HEK293 (cell line): ENCODE measurements around the gene STAB2.

Experiments used
- CTCF ChIP-seq: fragments of 450-650 bp; formaldehyde crosslinking; IDR thresholded peaks from 2 replicates; pipeline ENCODE4 v1.5.1; 2016; ENCODE audit warnings: missing biosample characterization, missing genetic modification characterization
- KLF8 ChIP-seq: fragments of 450-650 bp; formaldehyde crosslinking; IDR thresholded peaks from 2 replicates; pipeline ENCODE4 v1.5.1; 2016; ENCODE audit warnings: missing biosample characterization, missing genetic modification characterization
- MYNN ChIP-seq: fragments of 450-650 bp; formaldehyde crosslinking; IDR thresholded peaks from 2 replicates; pipeline ENCODE4 v1.5.1; 2016; ENCODE audit warnings: missing biosample characterization, missing genetic modification characterization, borderline replicate concordance
- ZBTB26 ChIP-seq: fragments of 450-650 bp; formaldehyde crosslinking; optimal IDR thresholded peaks from 2 replicates; pipeline ENCODE3; 2016; ENCODE audit warnings: missing biosample characterization, mild to moderate bottlenecking, missing genetic modification characterization
- ZNF114 ChIP-seq: fragments of 450-650 bp; formaldehyde crosslinking; IDR thresholded peaks from 2 replicates; pipeline ENCODE4 v1.5.0; 2017; ENCODE audit warnings: missing biosample characterization, missing genetic modification characterization
- ZNF24 ChIP-seq: fragments of 450-650 bp; formaldehyde crosslinking; IDR thresholded peaks from 2 replicates; pipeline ENCODE4 v1.5.1; 2016; ENCODE audit warnings: missing biosample characterization, missing genetic modification characterization
- TF ChIP-seq, protein P1 (sequence below): fragments of 450-650 bp; formaldehyde crosslinking; IDR thresholded peaks from 2 replicates; pipeline ENCODE4 v1.5.1; 2017; ENCODE audit warnings: missing biosample characterization, mild to moderate bottlenecking, missing genetic modification characterization, moderate library complexity

DNA sequence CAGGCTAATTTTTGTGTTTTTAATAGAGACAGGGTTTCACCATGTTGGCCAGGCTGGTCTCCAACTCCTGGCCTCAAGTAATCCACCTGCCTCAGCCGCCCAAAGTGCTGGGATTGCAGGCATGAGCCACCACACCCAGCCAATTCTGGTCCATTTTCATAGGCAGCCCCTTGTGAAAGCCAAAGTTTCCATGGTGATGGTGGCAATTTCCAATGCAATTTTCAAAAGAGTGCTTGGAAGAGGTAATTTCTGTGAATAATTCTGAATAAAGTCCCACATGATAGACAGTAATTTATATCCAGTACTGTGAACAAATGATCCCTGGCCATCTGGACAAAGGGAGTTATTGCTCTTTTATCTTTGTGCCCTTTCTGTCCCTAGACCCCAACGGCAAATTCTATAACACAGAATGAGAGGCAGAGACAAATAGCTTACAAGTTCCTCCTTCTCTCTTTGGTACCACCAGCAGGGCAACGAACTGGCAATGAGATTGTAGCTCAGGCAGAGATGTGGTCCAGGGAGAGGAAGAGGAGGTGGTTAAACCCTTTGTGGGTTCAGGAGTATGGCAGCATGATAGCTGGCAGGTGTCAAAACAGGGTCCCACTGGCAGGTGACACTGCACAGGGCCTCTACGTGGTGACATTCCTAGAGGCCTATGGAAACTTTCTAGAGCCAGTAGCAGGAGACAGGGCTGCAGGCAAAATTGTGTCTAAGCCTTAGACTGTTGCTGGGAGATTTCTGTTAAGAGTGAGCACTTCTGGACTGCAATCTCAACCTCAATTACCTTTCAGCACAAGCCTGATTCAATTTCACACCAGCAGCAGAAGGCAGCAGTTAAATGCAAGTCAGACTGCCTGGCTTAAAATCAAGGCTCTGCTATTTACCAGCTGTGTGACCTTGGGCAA is 207.5 kb downstream of the STAB2 start:
- TF ChIP-seq MYNN (no peak), ZBTB26 (tag by site-specific recombination) (no peak), KLF8 (tag by site-specific recombination) (no peak), CTCF (tag by site-specific recombination) (no peak), ZNF24 (tag by site-specific recombination) (no peak), ZNF114 (tag by site-specific recombination) (no peak)
- TF ChIP-seq, protein P1, sequence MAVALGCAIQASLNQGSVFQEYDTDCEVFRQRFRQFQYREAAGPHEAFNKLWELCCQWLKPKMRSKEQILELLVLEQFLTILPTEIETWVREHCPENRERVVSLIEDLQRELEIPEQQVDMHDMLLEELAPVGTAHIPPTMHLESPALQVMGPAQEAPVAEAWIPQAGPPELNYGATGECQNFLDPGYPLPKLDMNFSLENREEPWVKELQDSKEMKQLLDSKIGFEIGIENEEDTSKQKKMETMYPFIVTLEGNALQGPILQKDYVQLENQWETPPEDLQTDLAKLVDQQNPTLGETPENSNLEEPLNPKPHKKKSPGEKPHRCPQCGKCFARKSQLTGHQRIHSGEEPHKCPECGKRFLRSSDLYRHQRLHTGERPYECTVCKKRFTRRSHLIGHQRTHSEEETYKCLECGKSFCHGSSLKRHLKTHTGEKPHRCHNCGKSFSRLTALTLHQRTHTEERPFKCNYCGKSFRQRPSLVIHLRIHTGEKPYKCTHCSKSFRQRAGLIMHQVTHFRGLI (tag by site-specific recombination): no peak
